Ovary (tissue), 3 donors: Measurements from ENCODE around the gene MYL12B.

ENCODE experiments used
- POLR2A ChIP-seq: fragments of 450-650 bp; IDR thresholded peaks from one replicate; pipeline ENCODE4 v1.6.1; 2017; ENCODE audit warnings: antibody characterized with exemption, mild to moderate bottlenecking, moderate library complexity
- TF ChIP-seq, protein P1 (sequence below), 3 donors: fragments of 450-650 bp in 2 of 3; fragments of 200-600 bp in 1 of 3; IDR thresholded peaks; one replicate each; pipeline versions ENCODE4 v1.5.1 to v1.8.0; 2016 to 2022; ENCODE audit warnings: antibody characterized with exemption in 3 of 3, mild to moderate bottlenecking in 1 of 3
- donor health status: DM: no; HTN: no; CAD: no.

- no peak for TF ChIP-seq POLR2A
- TF ChIP-seq, protein P1, sequence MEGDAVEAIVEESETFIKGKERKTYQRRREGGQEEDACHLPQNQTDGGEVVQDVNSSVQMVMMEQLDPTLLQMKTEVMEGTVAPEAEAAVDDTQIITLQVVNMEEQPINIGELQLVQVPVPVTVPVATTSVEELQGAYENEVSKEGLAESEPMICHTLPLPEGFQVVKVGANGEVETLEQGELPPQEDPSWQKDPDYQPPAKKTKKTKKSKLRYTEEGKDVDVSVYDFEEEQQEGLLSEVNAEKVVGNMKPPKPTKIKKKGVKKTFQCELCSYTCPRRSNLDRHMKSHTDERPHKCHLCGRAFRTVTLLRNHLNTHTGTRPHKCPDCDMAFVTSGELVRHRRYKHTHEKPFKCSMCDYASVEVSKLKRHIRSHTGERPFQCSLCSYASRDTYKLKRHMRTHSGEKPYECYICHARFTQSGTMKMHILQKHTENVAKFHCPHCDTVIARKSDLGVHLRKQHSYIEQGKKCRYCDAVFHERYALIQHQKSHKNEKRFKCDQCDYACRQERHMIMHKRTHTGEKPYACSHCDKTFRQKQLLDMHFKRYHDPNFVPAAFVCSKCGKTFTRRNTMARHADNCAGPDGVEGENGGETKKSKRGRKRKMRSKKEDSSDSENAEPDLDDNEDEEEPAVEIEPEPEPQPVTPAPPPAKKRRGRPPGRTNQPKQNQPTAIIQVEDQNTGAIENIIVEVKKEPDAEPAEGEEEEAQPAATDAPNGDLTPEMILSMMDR (IDR thresholded peaks at IDR 0.05) = no peak
These were observed 42.9 kb downstream of the MYL12B start for GRCh38 chr18:3304832-3305231.
